NB4 (cell line): ENCODE results near the gene PLA2G7.

Experiments used
- DNase-seq: peaks from one replicate; pipeline ENCODE4 v3.0.0; 2010; ENCODE audit warnings: low read depth
- H3K4me3 ChIP-seq: one replicate; pipeline ENCODE4 v1.5.1; 2011; ENCODE audit warnings: mild to moderate bottlenecking, low read depth, low read length, moderate library complexity
- MYC ChIP-seq: IDR thresholded peaks from 2 replicates; pipeline ENCODE4 v1.6.1; 2011; ENCODE audit warnings: low read depth, low read length
- POLR2A ChIP-seq: IDR thresholded peaks from 2 replicates; pipeline ENCODE4 v1.6.1; 2011; ENCODE audit warnings: mild to moderate bottlenecking; ENCODE audit not compliant: insufficient read length; ENCODE audit errors: extremely low read depth
- TF ChIP-seq, protein P1 (sequence below): IDR thresholded peaks from one replicate; pipeline ENCODE4 v1.5.1; 2012; ENCODE audit warnings: low read depth, low read length
- TF ChIP-seq, protein P2 (sequence below): IDR thresholded peaks from 2 replicates; pipeline ENCODE4 v1.6.1; 2011; ENCODE audit warnings: low read depth, low read length

Gene PLA2G7

DNA sequence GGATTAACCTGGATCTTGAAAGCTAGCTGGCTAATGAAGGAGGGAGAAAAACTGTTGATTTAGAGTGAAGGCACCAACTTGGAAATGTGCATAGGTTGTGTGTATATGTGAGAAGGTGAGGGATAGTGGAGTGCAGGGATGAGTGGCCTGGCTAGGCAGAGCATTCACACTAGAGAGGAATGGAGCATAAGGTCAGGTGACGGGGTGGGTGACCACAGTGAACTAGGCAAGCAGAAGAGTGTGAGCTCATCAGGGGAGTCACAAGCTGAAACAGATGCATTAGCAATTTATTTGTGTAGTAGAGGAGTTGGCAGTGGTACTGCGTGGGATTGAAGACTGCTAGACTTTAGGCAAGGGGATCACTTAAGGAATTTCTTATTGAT lies 22.0 kb upstream of the PLA2G7 start:
- TF ChIP-seq, protein P1, sequence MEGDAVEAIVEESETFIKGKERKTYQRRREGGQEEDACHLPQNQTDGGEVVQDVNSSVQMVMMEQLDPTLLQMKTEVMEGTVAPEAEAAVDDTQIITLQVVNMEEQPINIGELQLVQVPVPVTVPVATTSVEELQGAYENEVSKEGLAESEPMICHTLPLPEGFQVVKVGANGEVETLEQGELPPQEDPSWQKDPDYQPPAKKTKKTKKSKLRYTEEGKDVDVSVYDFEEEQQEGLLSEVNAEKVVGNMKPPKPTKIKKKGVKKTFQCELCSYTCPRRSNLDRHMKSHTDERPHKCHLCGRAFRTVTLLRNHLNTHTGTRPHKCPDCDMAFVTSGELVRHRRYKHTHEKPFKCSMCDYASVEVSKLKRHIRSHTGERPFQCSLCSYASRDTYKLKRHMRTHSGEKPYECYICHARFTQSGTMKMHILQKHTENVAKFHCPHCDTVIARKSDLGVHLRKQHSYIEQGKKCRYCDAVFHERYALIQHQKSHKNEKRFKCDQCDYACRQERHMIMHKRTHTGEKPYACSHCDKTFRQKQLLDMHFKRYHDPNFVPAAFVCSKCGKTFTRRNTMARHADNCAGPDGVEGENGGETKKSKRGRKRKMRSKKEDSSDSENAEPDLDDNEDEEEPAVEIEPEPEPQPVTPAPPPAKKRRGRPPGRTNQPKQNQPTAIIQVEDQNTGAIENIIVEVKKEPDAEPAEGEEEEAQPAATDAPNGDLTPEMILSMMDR, result no peak
- TF ChIP-seq MYC, result no peak
- no peak for TF ChIP-seq POLR2A
- TF ChIP-seq, protein P2, sequence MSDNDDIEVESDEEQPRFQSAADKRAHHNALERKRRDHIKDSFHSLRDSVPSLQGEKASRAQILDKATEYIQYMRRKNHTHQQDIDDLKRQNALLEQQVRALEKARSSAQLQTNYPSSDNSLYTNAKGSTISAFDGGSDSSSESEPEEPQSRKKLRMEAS, result no peak
- no peak for DNase-seq
- no peak overlapping the region for H3K4me3 ChIP-seq

DNA sequence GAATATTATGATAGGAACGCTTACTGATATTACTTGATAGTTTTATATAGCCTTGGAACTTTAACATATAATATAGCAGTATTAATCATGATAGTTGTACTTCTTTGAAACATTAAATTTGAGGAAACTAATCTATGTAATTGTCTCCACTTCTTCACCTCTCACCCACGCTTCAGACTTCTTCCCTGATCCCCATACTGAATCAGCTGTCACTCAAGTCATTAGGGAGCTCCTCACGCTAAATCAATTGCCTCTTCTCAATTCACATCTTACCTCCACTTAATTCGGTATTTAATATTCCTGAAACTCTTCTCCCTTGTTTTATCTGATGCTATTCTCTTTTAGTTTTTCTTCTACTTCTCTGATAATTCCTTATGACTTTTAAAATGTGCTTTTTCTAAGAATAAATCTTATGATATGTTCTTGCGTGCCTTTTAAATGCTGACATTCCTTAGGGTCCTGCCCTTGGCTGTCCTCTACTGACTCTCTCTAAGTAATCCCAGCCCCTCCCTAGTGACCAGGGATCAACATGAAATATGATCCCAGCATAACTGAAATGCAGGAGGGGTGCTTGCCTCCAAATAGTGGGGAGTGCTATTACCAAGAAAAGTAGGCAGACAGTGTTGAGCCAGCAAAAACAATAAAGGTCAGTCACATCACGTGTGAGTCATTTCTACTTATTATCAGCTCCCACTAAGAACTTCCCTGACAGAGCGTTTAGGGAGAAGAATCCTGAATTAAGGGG lies 21.5 kb upstream of the PLA2G7 start:
- no peak for TF ChIP-seq POLR2A
- TF ChIP-seq, protein P2, result no peak
- TF ChIP-seq MYC, result no peak
- TF ChIP-seq, protein P1, result no peak
- H3K4me3 ChIP-seq, result no peak overlapping the region
- no peak for DNase-seq

DNA sequence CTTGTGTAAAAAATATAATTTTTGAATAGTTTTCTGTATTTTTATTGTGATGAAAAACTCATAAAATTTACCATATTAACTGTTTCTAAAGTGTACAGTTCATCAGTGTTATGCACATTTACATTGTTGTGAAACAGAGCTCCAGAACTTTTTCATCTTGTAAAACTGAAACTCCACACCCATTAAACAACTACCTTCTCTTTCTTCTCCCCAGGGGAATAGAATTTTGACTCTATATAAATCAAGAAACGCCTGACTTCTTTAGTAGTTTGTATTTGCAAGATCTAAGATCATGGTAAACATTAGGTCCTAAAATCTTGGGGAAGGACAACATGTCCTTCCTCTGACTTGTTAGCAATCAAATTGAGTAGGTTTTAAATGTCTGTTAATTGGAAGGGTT lies 20.7 kb upstream of the PLA2G7 start:
- no peak for DNase-seq
- TF ChIP-seq, protein P1, result no peak
- TF ChIP-seq, protein P2, result no peak
- no peak for TF ChIP-seq MYC
- TF ChIP-seq POLR2A, result no peak
- H3K4me3 ChIP-seq, result no peak overlapping the region

DNA sequence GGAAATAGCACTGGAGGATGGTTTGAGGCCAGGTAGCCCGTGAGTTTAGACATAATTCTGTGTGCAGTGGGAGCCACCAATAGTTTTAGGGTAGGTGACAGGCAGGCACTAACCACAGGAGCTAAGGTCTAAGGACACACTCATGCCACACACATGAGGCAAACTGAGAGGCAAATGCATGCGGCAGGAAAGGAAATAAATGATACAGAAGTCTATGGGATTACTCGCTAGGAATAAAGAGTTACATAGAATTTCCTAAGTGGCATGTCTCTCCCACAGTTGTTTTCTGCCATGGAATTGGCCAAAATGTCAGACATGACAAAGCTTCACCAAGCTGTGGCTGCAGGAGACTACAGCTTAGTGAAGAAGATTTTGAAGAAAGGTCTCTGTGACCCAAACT lies 16.5 kb upstream of the PLA2G7 start:
- no peak overlapping the region for H3K4me3 ChIP-seq
- no peak for DNase-seq
- TF ChIP-seq POLR2A (no peak), MYC (no peak)
- TF ChIP-seq, protein P2, result no peak
- TF ChIP-seq, protein P1, result no peak

DNA sequence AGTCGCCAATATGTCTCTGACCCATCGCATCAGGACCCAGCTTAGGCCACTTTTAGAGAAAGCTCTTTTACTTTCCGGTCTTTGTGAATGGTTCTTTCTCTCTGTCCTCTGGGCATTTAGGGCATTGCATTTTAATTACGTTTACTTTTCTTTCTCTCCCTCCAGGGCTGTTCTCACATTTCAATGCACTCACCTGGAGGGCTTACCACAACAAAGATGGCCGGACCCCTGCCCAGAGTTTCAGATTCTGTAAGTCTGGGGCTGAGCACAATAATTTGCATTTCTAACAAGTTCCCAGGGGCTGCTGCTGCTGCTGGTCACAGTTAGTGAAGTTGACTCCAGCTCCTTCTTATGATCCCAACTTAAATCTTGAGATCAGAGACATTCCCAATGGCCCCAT lies 14.6 kb upstream of the PLA2G7 start:
- H3K4me3 ChIP-seq, result no peak overlapping the region
- no peak for DNase-seq
- TF ChIP-seq MYC (no peak), POLR2A (no peak)
- TF ChIP-seq, protein P1, result no peak
- TF ChIP-seq, protein P2, result no peak
